Spinal cord (tissue), 10 donors: Measurements from ENCODE around the gene RGS21. TPM values are rescaled to one million over a fixed set of nuclear protein-coding genes. Genes with fewer than 3 reads are reported as not detected.
"Not testable (repeated sequence)": the region's sequence is repeated elsewhere in the genome, so short reads cannot be mapped to it uniquely, and the experiment has no call there.

ENCODE experiments used
- DNase-seq, 6 donors: peaks; one replicate each; pipeline versions ENCODE4 v3.0.0 to v3.0.0-alpha.2; 2013 to 2015; ENCODE audit warnings: low spot score in 6 of 6, low read depth in 4 of 6
- H3K27ac ChIP-seq: one replicate; pipeline ENCODE4 v1.5.1; 2013; ENCODE audit warnings: low read depth, low read length, control low read depth
- H3K27me3 ChIP-seq: one replicate; pipeline ENCODE4 v1.6.1; 2013; ENCODE audit warnings: low read length; ENCODE audit not compliant: control insufficient read depth, insufficient read depth
- H3K36me3 ChIP-seq: one replicate; pipeline ENCODE4 v1.6.1; 2013; ENCODE audit warnings: low read length; ENCODE audit not compliant: control insufficient read depth, insufficient read depth
- H3K4me1 ChIP-seq: one replicate; pipeline ENCODE4 v1.6.1; 2013; ENCODE audit warnings: low read length; ENCODE audit not compliant: control insufficient read depth, insufficient read depth
- H3K4me3 ChIP-seq: one replicate; pipeline ENCODE4 v1.5.1; 2013; ENCODE audit warnings: low read depth, low read length, control low read depth
- H3K9me3 ChIP-seq: one replicate; pipeline ENCODE4 v1.6.1; 2013; ENCODE audit warnings: low read length; ENCODE audit not compliant: control insufficient read depth, insufficient read depth
- WGBS: methylation state at CpG from one replicate; pipeline ENCODE4 v1.1.5; 2013; ENCODE audit warnings: missing lambda C conversion rate; ENCODE audit not compliant: insufficient coverage; 5-methylcytosine and 5-hydroxymethylcytosine counted together
- long read RNA-seq, 4 donors: transcript quantifications; one replicate each; lab custom pipeline, GENCODE V29; 2026
- polyA plus RNA-seq, 2 donors: library from polyadenylated mRNA; unstranded; fragments of 120-200 nt; gene quantifications; one replicate each; pipeline ENCODE4 v1.2.1, GENCODE V29; 2013; ENCODE audit not compliant: insufficient read length in 2 of 2
- total RNA-seq, 2 donors: library from RNA; depleted of rRNA in 1 of 2; stranded (reverse); fragments of 120-200 nt in 1 of 2; fragments of >200 nt in 1 of 2; gene quantifications; one replicate each; pipeline versions ENCODE4 v1.2.3 to v1.2.4, GENCODE V29; 2013 to 2014
- donor health status: healthy.

RGS21 gene
- not detected for total RNA-seq
- polyA plus RNA-seq = not detected
- long read RNA-seq, donor 1 = 0 reads
- long read RNA-seq, donor 2 = 0 reads
- long read RNA-seq, donor 3 = 0 reads
- long read RNA-seq, donor 4 = 0 reads

DNA sequence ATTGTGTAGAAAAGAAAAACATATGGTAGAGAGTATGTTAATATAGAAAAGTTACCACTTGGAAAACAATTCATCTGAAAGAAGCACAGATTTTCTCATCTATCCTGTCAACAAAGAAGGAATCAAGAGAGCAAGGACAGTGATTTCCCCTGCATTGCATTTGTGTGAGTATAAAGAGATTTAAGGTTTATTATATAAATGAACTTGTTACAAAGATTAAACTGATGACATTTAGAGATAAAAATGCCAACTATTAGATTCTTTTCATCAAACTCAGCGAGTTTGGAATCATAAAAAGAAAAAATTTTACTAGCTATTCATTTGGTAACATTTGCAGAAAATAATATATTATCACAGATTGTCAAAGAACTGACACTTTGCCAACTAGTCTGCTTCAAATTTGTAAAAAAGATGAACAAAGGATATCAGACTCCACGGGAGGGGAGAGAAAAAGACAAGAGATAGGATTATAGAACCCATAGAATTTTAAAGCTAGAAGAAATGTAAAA lies at the start of gene RGS21:
Gene RGS21 (plus strand): TSS at position 51 of the 509 bp plus-strand sequence. CDS start 26,045 bp downstream, outside the sequence.
- Histone ChIP-seq H3K4me1 (no peaks in the 10 kb centered on the region), H3K27me3 (no peaks in the 10 kb centered on the region), H3K27ac (no peak within 1 kb of the TSS), H3K4me3 (no peak within 1 kb of the TSS), H3K9me3 (no peaks in the 10 kb centered on the region), H3K36me3 (no peaks in the 10 kb centered on the region)
- peak in 1 of 6 donors; percentile 54 for DNase-seq
- no CpG with 5 or more reads among the region's 2 CpGs for WGBS

DNA sequence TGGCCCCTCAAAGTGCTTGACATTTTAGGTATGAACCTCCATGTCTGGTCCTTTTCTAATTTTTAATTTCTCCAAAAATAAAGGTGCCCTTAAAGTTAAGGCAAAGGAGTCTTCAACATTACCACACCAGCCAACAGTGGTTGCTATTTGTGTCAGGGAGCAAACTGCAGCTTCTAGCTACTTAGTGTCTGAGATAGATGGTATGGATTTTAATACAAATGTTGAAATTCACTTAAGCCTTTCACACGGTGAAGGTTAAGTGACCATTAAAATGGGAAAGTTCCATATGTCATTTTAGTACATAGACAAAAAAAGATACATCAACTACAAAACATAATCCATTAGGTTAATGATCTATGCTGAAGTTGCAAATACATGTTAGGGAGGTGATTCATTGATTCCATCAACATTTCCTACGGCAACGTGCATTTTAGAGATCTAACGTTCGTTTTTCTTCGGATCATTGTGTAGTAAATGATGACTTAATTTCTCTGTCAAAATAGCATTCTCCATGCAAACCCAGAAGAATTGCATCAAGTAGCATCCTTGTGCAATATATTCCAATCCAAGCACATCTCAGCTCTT lies 48.2 kb upstream of the RGS21 start:
- Histone ChIP-seq H3K9me3 (no peaks in the 10 kb centered on the region), H3K36me3 (no peaks in the 10 kb centered on the region), H3K27me3 (no peaks in the 10 kb centered on the region), H3K27ac (no peak overlapping the region), H3K4me1 (no peaks in the 10 kb centered on the region), H3K4me3 (no peak overlapping the region)
- no CpG with 5 or more reads among the region's 6 CpGs for WGBS
- peak in 1 of 6 donors; percentile 6 for DNase-seq

DNA sequence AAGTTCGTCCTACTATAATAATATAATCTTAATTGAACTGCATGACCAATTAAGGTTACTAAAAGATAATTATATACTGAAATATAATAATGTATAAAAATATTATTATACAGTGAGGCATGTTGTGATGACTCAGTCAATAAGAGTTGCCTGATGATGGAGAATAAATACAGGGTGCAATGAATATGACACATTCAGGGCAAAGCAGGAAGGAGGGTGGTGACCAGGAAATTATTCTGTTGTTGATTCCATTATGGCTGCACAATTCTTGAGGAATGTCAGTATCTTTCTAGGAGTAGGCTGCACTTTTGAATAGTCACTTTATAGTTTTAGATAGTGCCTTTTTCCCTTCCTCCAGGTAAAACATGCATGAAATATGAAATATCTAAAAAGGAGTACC lies 46.4 kb upstream of the RGS21 start:
- no peaks in the 10 kb centered on the region for H3K36me3 ChIP-seq
- no peaks in the 10 kb centered on the region for H3K4me1 ChIP-seq
- DNase-seq = no peak
- H3K9me3 ChIP-seq = no peaks in the 10 kb centered on the region
- H3K27me3 ChIP-seq = no peaks in the 10 kb centered on the region
- no peak overlapping the region for H3K27ac ChIP-seq
- no peak overlapping the region for H3K4me3 ChIP-seq
- no CpG with 5 or more reads among the region's 1 CpG for WGBS

- WGBS = no CpG with 5 or more reads among the region's 3 CpGs
- Histone ChIP-seq H3K27ac (no peak overlapping the region), H3K4me1 (no peaks in the 10 kb centered on the region), H3K36me3 (no peaks in the 10 kb centered on the region), H3K27me3 (no peaks in the 10 kb centered on the region), H3K9me3 (no peaks in the 10 kb centered on the region), H3K4me3 (no peak overlapping the region)
- no peak for DNase-seq
Measured at GRCh38 chr1:192272732-192273131, 44.1 kb upstream of the RGS21 start.

GRCh38 chr1:192274588-192274987 lies 42.2 kb upstream of the RGS21 start:
- H3K36me3 ChIP-seq = no peaks in the 10 kb centered on the region
- no CpG with 5 or more reads among the region's 3 CpGs for WGBS
- DNase-seq = no peak
- no peak overlapping the region for H3K27ac ChIP-seq
- no peaks in the 10 kb centered on the region for H3K27me3 ChIP-seq
- no peaks in the 10 kb centered on the region for H3K9me3 ChIP-seq
- H3K4me1 ChIP-seq = no peaks in the 10 kb centered on the region
- H3K4me3 ChIP-seq = no peak overlapping the region

DNA sequence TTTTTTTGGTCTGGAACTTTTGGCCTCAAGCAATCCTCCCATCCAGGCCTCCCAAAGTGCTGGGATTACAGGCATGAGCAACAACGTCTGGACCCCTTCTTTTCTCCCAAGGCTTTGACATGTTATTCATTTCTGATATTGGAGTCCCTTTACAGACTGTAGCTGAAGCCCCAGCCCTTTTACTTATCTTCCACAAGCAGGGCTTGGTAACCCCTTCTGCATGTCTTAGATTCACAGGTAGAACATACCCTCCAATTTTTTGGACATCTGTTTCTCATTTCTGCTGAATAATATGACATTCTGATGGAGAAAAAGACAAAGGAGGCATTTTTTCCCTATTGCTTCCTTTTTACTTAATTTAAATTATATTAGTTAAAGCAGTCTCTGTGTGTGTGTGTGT lies 39.2 kb upstream of the RGS21 start:
- no peak for DNase-seq
- H3K27ac ChIP-seq = no peak overlapping the region
- H3K4me3 ChIP-seq = no peak overlapping the region
- no CpG with 5 or more reads among the region's 1 CpG for WGBS
- no peaks in the 10 kb centered on the region for H3K27me3 ChIP-seq
- H3K4me1 ChIP-seq = no peaks in the 10 kb centered on the region
- H3K9me3 ChIP-seq = peaks cover 5% of the 10 kb centered on the region
- no peaks in the 10 kb centered on the region for H3K36me3 ChIP-seq

DNA sequence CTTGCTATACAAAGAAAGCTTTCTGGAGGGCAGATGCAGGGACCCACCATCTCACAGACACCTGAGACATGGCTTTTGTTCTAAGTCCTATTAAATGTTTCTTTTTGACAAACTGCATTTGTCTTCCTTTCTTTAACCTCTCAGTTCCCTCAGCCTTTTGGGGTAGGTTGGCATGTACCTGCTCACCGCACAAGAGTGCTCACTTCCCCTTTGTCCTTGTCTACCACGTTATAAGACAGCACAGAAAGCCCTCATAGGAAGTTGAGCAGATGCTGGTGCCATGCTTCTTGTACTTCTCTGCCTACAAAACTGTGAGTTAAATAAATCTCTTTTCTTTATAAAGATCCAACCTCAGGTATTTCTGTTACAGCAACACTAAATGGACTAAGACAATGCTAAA lies 31.9 kb upstream of the RGS21 start:
- 100% methylated on average over 1 of the region's 2 CpGs for WGBS
- no peak for DNase-seq
- no peaks in the 10 kb centered on the region for H3K36me3 ChIP-seq
- no peaks in the 10 kb centered on the region for H3K4me1 ChIP-seq
- peaks cover 12% of the 10 kb centered on the region for H3K9me3 ChIP-seq
- H3K27me3 ChIP-seq = no peaks in the 10 kb centered on the region
- no peak overlapping the region for H3K4me3 ChIP-seq
- H3K27ac ChIP-seq = no peak overlapping the region

- DNase-seq = no peak
- no CpG with 5 or more reads among the region's 1 CpG for WGBS
- H3K27ac ChIP-seq = no peak overlapping the region
- H3K27me3 ChIP-seq = no peaks in the 10 kb centered on the region
- no peaks in the 10 kb centered on the region for H3K4me1 ChIP-seq
- H3K4me3 ChIP-seq = no peak overlapping the region
- peaks cover 3% of the 10 kb centered on the region for H3K9me3 ChIP-seq
- no peaks in the 10 kb centered on the region for H3K36me3 ChIP-seq
Measured at GRCh38 chr1:192303029-192303428, 13.8 kb upstream of the RGS21 start.

DNA sequence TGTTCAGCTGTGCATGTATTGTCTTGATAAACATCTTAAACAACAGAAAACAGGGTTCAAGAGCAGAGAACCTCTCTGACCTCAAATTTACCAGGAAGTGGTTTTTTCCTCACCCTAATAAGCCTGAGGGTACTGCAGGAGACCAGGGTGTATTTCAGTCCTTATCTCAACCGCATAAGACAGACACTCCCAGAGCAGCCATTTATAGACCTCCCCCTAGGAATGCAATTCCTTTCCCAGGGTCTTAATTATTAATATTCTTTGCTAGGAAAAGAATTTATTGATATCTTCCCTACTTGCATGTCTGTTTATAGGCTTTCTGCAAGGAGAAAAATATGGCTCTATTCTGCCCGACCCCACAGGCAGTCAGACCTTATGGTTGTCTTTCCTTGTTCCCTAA lies 8.5 kb upstream of the RGS21 start:
- not testable (repeated sequence) for H3K27ac ChIP-seq, H3K9me3 ChIP-seq, H3K27me3 ChIP-seq, H3K4me3 ChIP-seq, DNase-seq, H3K36me3 ChIP-seq, H3K4me1 ChIP-seq
- WGBS = no CpG with 5 or more reads among the region's 2 CpGs

GRCh38 chr1:192311281-192311680 lies 5.5 kb upstream of the RGS21 start:
- Histone ChIP-seq H3K9me3 (peaks cover 3% of the 10 kb centered on the region), H3K36me3 (no peaks in the 10 kb centered on the region), H3K27me3 (no peaks in the 10 kb centered on the region), H3K4me3 (no peak overlapping the region), H3K27ac (no peak overlapping the region), H3K4me1 (no peaks in the 10 kb centered on the region)
- no CpG with 5 or more reads among the region's 1 CpG for WGBS
- DNase-seq = peak in 4 of 6 donors; percentile 10 to 91 (median 62)
